ENCODE results near the gene MAP3K4.

DNA sequence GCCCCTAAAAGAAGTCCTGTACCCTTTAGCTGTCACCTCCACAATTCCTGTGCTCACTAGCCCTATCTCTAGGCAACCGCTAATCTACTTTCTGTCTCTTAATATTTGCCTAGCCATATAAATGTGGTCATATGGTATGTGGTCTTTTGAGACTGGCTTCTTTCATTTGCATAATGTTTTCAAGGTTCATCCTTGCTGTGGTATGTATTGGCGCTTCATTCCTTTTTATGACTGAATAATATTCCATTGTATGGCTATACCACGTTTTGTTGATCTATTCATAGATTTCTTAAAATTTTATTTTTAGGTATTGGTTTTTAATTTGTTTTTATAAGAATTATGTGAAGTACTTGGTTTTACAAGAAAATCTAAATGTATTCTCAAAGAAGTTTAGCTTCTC, 70.0 kb downstream of the MAP3K4 start:
- TF ChIP-seq, protein P1, sequence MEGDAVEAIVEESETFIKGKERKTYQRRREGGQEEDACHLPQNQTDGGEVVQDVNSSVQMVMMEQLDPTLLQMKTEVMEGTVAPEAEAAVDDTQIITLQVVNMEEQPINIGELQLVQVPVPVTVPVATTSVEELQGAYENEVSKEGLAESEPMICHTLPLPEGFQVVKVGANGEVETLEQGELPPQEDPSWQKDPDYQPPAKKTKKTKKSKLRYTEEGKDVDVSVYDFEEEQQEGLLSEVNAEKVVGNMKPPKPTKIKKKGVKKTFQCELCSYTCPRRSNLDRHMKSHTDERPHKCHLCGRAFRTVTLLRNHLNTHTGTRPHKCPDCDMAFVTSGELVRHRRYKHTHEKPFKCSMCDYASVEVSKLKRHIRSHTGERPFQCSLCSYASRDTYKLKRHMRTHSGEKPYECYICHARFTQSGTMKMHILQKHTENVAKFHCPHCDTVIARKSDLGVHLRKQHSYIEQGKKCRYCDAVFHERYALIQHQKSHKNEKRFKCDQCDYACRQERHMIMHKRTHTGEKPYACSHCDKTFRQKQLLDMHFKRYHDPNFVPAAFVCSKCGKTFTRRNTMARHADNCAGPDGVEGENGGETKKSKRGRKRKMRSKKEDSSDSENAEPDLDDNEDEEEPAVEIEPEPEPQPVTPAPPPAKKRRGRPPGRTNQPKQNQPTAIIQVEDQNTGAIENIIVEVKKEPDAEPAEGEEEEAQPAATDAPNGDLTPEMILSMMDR (IDR thresholded peaks at IDR 0.05), result no peak
- no peak for TF ChIP-seq POLR2A (IDR thresholded peaks at IDR 0.05)
